Astrocyte (in vitro differentiated cells and primary cell): Measurements from ENCODE around the gene UGT1A3. TPM values are rescaled to one million over a fixed set of nuclear protein-coding genes. Genes with fewer than 3 reads are reported as not detected.

Experiments used
- DNase-seq: peaks from one replicate; pipeline ENCODE4 v3.0.0-alpha.2; 2010; ENCODE audit warnings: low read depth
- FAIRE-seq: peaks from 2 replicates; lab custom pipeline; 2011; peaks lifted over from hg19 to GRCh38; lab: Jason Lieb, UNC
- H2AFZ ChIP-seq: 2 replicates; pipeline ENCODE4 v1.6.0; 2012; ENCODE audit warnings: low read depth, low read length, inconsistent platforms
- H3K27ac ChIP-seq: 2 replicates; pipeline ENCODE4 v1.5.1; 2011; ENCODE audit warnings: low read depth, low read length, inconsistent platforms
- H3K27me3 ChIP-seq: 2 replicates; pipeline ENCODE4 v1.6.0; 2011; ENCODE audit warnings: low read length, inconsistent platforms; ENCODE audit not compliant: insufficient read depth
- H3K36me3 ChIP-seq: 2 replicates; pipeline ENCODE4 v1.5.1; 2011; ENCODE audit warnings: low read length, inconsistent platforms; ENCODE audit not compliant: insufficient read depth
- H3K4me1 ChIP-seq: 2 replicates; pipeline ENCODE4 v1.5.1; 2011; ENCODE audit warnings: low read length, inconsistent platforms; ENCODE audit not compliant: insufficient read depth
- H3K4me2 ChIP-seq: 2 replicates; pipeline ENCODE4 v1.6.0; 2012; ENCODE audit warnings: low read length, inconsistent platforms
- H3K4me3 ChIP-seq: 2 replicates; pipeline ENCODE4 v1.5.1; 2011; ENCODE audit warnings: low read depth, mild to moderate bottlenecking, low read length, inconsistent platforms; ENCODE audit not compliant: insufficient read depth
- H3K79me2 ChIP-seq: 2 replicates; pipeline ENCODE4 v1.6.0; 2012; ENCODE audit warnings: mild to moderate bottlenecking, low read length, inconsistent platforms; ENCODE audit not compliant: insufficient read depth
- H3K9ac ChIP-seq: 2 replicates; pipeline ENCODE4 v1.6.0; 2012; ENCODE audit warnings: mild to moderate bottlenecking, low read length, inconsistent platforms
- H3K9me3 ChIP-seq: 2 replicates; pipeline ENCODE4 v1.5.1; 2012; ENCODE audit warnings: low read depth, mild to moderate bottlenecking, low read length, inconsistent platforms; ENCODE audit not compliant: insufficient read depth
- H4K20me1 ChIP-seq: 2 replicates; pipeline ENCODE4 v1.6.0; 2012; ENCODE audit warnings: low read length, inconsistent platforms; ENCODE audit not compliant: insufficient read depth
- H3K27ac Mint-ChIP-seq: one replicate; pipeline ENCODE4 v1.8.0; 2021; ENCODE audit warnings: mild to moderate bottlenecking, mixed read lengths; ENCODE audit not compliant: unreplicated experiment
- H3K27me3 Mint-ChIP-seq: one replicate; pipeline ENCODE4 v1.8.0; 2021; ENCODE audit warnings: low read depth, mixed read lengths; ENCODE audit not compliant: unreplicated experiment
- H3K36me3 Mint-ChIP-seq: one replicate; pipeline ENCODE4 v1.8.0; 2021; ENCODE audit warnings: low read depth, mixed read lengths; ENCODE audit not compliant: unreplicated experiment
- H3K4me1 Mint-ChIP-seq: one replicate; pipeline ENCODE4 v1.8.0; 2021; ENCODE audit warnings: low read depth, mixed read lengths; ENCODE audit not compliant: unreplicated experiment
- H3K4me3 Mint-ChIP-seq: one replicate; pipeline ENCODE4 v1.8.0; 2021; ENCODE audit warnings: mild to moderate bottlenecking, moderate library complexity, mixed read lengths; ENCODE audit not compliant: unreplicated experiment
- H3K9me3 Mint-ChIP-seq: one replicate; pipeline ENCODE4 v1.8.0; 2021; ENCODE audit warnings: mild to moderate bottlenecking, mixed read lengths; ENCODE audit not compliant: unreplicated experiment
- CTCF ChIP-seq: IDR thresholded peaks from 2 replicates; pipeline ENCODE4 v1.5.1; 2011; ENCODE audit warnings: low read depth, mild to moderate bottlenecking, inconsistent platforms, low read length, moderate library complexity; ENCODE audit not compliant: insufficient read depth
- EZH2 ChIP-seq: IDR thresholded peaks from 2 replicates; pipeline ENCODE4 v1.6.1; 2012; ENCODE audit warnings: mild to moderate bottlenecking, low read length, inconsistent platforms; ENCODE audit not compliant: insufficient read depth
- total RNA-seq: library from RNA; stranded (reverse); gene quantifications from 2 replicates; pipeline ENCODE4 v1.2.1, GENCODE V29; 2021

The UGT1A3 gene
- total RNA-seq, 1 donor from 2014 or later = not detected

- DNase-seq (no peak), FAIRE-seq (no peak)
- Histone ChIP-seq H3K9me3 (no peaks in the 10 kb centered on the region), H3K4me2 (no peak overlapping the region), H2AFZ (no peak overlapping the region), H4K20me1 (no peaks in the 10 kb centered on the region), H3K36me3 (no peaks in the 10 kb centered on the region), H3K9ac (no peak overlapping the region), H3K4me3 (no peak overlapping the region), H3K79me2 (no peaks in the 10 kb centered on the region), H3K4me1 (no peaks in the 10 kb centered on the region), H3K27me3 (no peaks in the 10 kb centered on the region), H3K27ac (no peak overlapping the region)
- H3K27ac Mint-ChIP-seq = no peak overlapping the region
- H3K36me3 Mint-ChIP-seq = no peaks in the 10 kb centered on the region
- H3K4me3 Mint-ChIP-seq = no peak overlapping the region
- H3K4me1 Mint-ChIP-seq = no peaks in the 10 kb centered on the region
- no peaks in the 10 kb centered on the region for H3K9me3 Mint-ChIP-seq
- TF ChIP-seq EZH2 (no peak), CTCF (no peak)
- H3K27me3 Mint-ChIP-seq = peaks cover 22% of the 10 kb centered on the region
These were observed 91.9 kb downstream of the UGT1A3 start for GRCh38 chr2:233820774-233821105.

GRCh38 chr2:233821196-233821595, 92.4 kb downstream of the UGT1A3 start:
- no peak for TF ChIP-seq EZH2
- TF ChIP-seq CTCF = no peak
- Histone ChIP-seq H2AFZ (no peak overlapping the region), H3K4me2 (no peak overlapping the region), H3K4me3 (no peak overlapping the region), H3K36me3 (no peaks in the 10 kb centered on the region), H3K9me3 (no peaks in the 10 kb centered on the region), H3K4me1 (no peaks in the 10 kb centered on the region), H3K27ac (no peak overlapping the region), H3K9ac (no peak overlapping the region), H3K27me3 (no peaks in the 10 kb centered on the region), H4K20me1 (no peaks in the 10 kb centered on the region), H3K79me2 (no peaks in the 10 kb centered on the region)
- Mint-ChIP-seq H3K4me1 (no peaks in the 10 kb centered on the region), H3K27ac (no peak overlapping the region), H3K9me3 (no peaks in the 10 kb centered on the region), H3K4me3 (no peak overlapping the region), H3K36me3 (no peaks in the 10 kb centered on the region), H3K27me3 (peaks cover 22% of the 10 kb centered on the region)
- DNase-seq = no peak
- FAIRE-seq = no peak

- H3K27ac Mint-ChIP-seq = no peak overlapping the region
- Histone ChIP-seq H4K20me1 (no peaks in the 10 kb centered on the region), H3K4me3 (no peak overlapping the region), H2AFZ (no peak overlapping the region), H3K79me2 (no peaks in the 10 kb centered on the region), H3K9ac (no peak overlapping the region), H3K36me3 (no peaks in the 10 kb centered on the region), H3K27me3 (no peaks in the 10 kb centered on the region), H3K27ac (no peak overlapping the region), H3K9me3 (no peaks in the 10 kb centered on the region), H3K4me1 (no peaks in the 10 kb centered on the region), H3K4me2 (no peak overlapping the region)
- DNase-seq = no peak
- no peaks in the 10 kb centered on the region for H3K36me3 Mint-ChIP-seq
- peaks cover 22% of the 10 kb centered on the region for H3K27me3 Mint-ChIP-seq
- no peak for FAIRE-seq
- H3K4me3 Mint-ChIP-seq = no peak overlapping the region
- no peaks in the 10 kb centered on the region for H3K9me3 Mint-ChIP-seq
- no peak for TF ChIP-seq EZH2
- no peak for TF ChIP-seq CTCF
- no peaks in the 10 kb centered on the region for H3K4me1 Mint-ChIP-seq
These were observed 92.9 kb downstream of the UGT1A3 start for GRCh38 chr2:233821709-233822100.
